Ovary (tissue), 3 donors: ENCODE data around the gene STAG2.

Experiments
- CTCF ChIP-seq, 3 donors: fragments of 450-650 bp in 2 of 3; fragments of 200-600 bp in 1 of 3; IDR thresholded peaks; one replicate each; pipeline versions ENCODE4 v1.5.1 to v1.8.0; 2016 to 2022; ENCODE audit warnings: antibody characterized with exemption in 3 of 3, mild to moderate bottlenecking in 1 of 3
- EP300 ChIP-seq: sonication (generic); formaldehyde crosslinking; IDR thresholded peaks from one replicate; pipeline ENCODE4 v1.6.1; 2017; ENCODE audit warnings: antibody characterized with exemption
- POLR2A ChIP-seq: fragments of 450-650 bp; IDR thresholded peaks from one replicate; pipeline ENCODE4 v1.6.1; 2017; ENCODE audit warnings: antibody characterized with exemption, mild to moderate bottlenecking, moderate library complexity
- donor health status: DM: no; HTN: no; CAD: no.

GRCh38 chrX:124010566-124010965 is 49.1 kb downstream of the STAG2 start:
- TF ChIP-seq POLR2A (no peak), CTCF (IDR thresholded peaks at IDR 0.05) (no peak), EP300 (no peak)
